Endothelial cell (in vitro differentiated cells): Measurements from ENCODE around the gene GFRA3. TPM values are rescaled to one million over a fixed set of nuclear protein-coding genes. Genes with fewer than 3 reads are reported as not detected.
A peak's percentile ranks its signal among the peaks of the same experiment; 100 is the strongest.

Source experiments
- DNase-seq: peaks from one replicate; pipeline ENCODE4 v3.0.0; 2021; ENCODE audit warnings: low spot score
- H3K27ac Mint-ChIP-seq: one replicate; pipeline ENCODE4 v1.8.0; 2021; ENCODE audit warnings: mixed read lengths, inconsistent platforms; ENCODE audit not compliant: unreplicated experiment
- H3K27me3 Mint-ChIP-seq: one replicate; pipeline ENCODE4 v1.8.0; 2021; ENCODE audit warnings: mild to moderate bottlenecking, moderate library complexity, mixed read lengths, inconsistent platforms; ENCODE audit not compliant: unreplicated experiment
- H3K36me3 Mint-ChIP-seq: one replicate; pipeline ENCODE4 v1.8.0; 2021; ENCODE audit warnings: mild to moderate bottlenecking, low read depth, mixed read lengths, inconsistent platforms; ENCODE audit not compliant: unreplicated experiment
- H3K4me1 Mint-ChIP-seq: one replicate; pipeline ENCODE4 v1.8.0; 2021; ENCODE audit warnings: mild to moderate bottlenecking, mixed read lengths, inconsistent platforms; ENCODE audit not compliant: unreplicated experiment
- H3K4me3 Mint-ChIP-seq: one replicate; pipeline ENCODE4 v1.8.0; 2021; ENCODE audit warnings: mild to moderate bottlenecking, mixed read lengths, inconsistent platforms; ENCODE audit not compliant: unreplicated experiment
- H3K9me3 Mint-ChIP-seq: one replicate; pipeline ENCODE4 v1.8.0; 2021; ENCODE audit warnings: mixed read lengths, inconsistent platforms; ENCODE audit not compliant: unreplicated experiment
- CTCF ChIP-seq: fragments of 200-600 bp; sonication (generic); IDR thresholded peaks from one replicate; pipeline ENCODE4 v1.5.0; 2021; ENCODE audit warnings: antibody characterized with exemption; ENCODE audit not compliant: unreplicated experiment
- total RNA-seq: library from RNA; stranded (reverse); fragmentation: NEBNext Ultra II Directional; extraction: Animal tissue kit (Norgen Biotek cat#: 25700); gene quantifications from one replicate; pipeline ENCODE4 v1.2.1, GENCODE V29; 2021; ENCODE audit not compliant: unreplicated experiment

The GFRA3 gene
- total RNA-seq, 1 donor from 2014 or later, result 0.13 TPM

GRCh38 chr5:138223532-138223931 lies 50.9 kb downstream of the GFRA3 start:
- DNase-seq, result no peak
- H3K36me3 Mint-ChIP-seq, result peaks cover 3% of the 10 kb centered on the region

GRCh38 chr5:138216799-138217198 lies 57.6 kb downstream of the GFRA3 start:
- Mint-ChIP-seq H3K27me3 (peaks cover 3% of the 10 kb centered on the region), H3K4me1 (peaks cover 12% of the 10 kb centered on the region), H3K27ac (no peak overlapping the region), H3K9me3 (no peaks in the 10 kb centered on the region), H3K4me3 (no peak overlapping the region), H3K36me3 (peaks cover 5% of the 10 kb centered on the region)
- TF ChIP-seq CTCF, result no peak
- DNase-seq, result no peak

More at GRCh38 chr5:138223532-138223931, 50.9 kb downstream of the GFRA3 start:
- Mint-ChIP-seq H3K27me3 (peaks cover 2% of the 10 kb centered on the region), H3K4me3 (no peak overlapping the region), H3K9me3 (peaks cover 4% of the 10 kb centered on the region), H3K27ac (no peak overlapping the region), H3K4me1 (no peaks in the 10 kb centered on the region)
- TF ChIP-seq CTCF, result no peak

GRCh38 chr5:138213161-138214029 lies 61.0 kb downstream of the GFRA3 start, which contains the start of gene CDC23:
CDC23 (minus strand) TSS chr5:138213323; CDS start chr5:138213312, 11 bp downstream.
- peaks cover 3% of the 10 kb centered on the region for H3K27me3 Mint-ChIP-seq
- H3K27ac Mint-ChIP-seq, result peak within 1 kb of the TSS; percentile 97
- peaks cover 5% of the 10 kb centered on the region for H3K36me3 Mint-ChIP-seq
- TF ChIP-seq CTCF, result no peak
- H3K9me3 Mint-ChIP-seq, result no peaks in the 10 kb centered on the region
- peak within 1 kb of the TSS; percentile 100 for H3K4me3 Mint-ChIP-seq
- peak; percentile 86 for DNase-seq
- H3K4me1 Mint-ChIP-seq, result peaks cover 14% of the 10 kb centered on the region

- TF ChIP-seq CTCF, result no peak
- H3K4me3 Mint-ChIP-seq, result peak overlapping the region; percentile 100
- H3K4me1 Mint-ChIP-seq, result peaks cover 14% of the 10 kb centered on the region
- peak overlapping the region; percentile 97 for H3K27ac Mint-ChIP-seq
- H3K9me3 Mint-ChIP-seq, result no peaks in the 10 kb centered on the region
- peaks cover 5% of the 10 kb centered on the region for H3K36me3 Mint-ChIP-seq
- DNase-seq, result no peak
- H3K27me3 Mint-ChIP-seq, result peaks cover 3% of the 10 kb centered on the region
Observed at GRCh38 chr5:138212828-138213160, 61.6 kb downstream of the GFRA3 start.

DNA sequence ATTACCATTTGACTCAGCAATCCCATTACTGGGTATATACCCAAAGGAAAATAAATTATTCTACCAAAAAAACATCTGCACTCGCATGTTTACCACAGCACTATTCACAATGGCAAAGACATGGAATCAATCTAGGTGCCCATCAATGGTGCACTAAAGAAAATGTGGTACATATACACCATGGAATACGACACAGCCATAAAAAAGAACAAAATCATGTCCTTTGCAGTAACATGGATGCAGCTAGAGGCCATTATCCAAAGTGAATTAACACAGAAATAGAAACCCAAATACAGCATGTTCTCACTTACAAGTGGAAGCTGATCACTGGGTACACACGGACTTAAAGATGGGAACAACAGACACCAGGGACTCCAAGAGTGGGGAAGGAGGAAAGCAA lies 63.4 kb downstream of the GFRA3 start:
- Mint-ChIP-seq H3K4me3 (peak overlapping the region; percentile 1), H3K27ac (no peak overlapping the region), H3K36me3 (peaks cover 5% of the 10 kb centered on the region), H3K9me3 (no peaks in the 10 kb centered on the region), H3K4me1 (peaks cover 14% of the 10 kb centered on the region), H3K27me3 (peaks cover 3% of the 10 kb centered on the region)
- TF ChIP-seq CTCF, result no peak
- DNase-seq, result no peak
